PC-9 (cell line): ENCODE measurements around the gene HOXC13. TPM values are rescaled to one million over a fixed set of nuclear protein-coding genes. Genes with fewer than 3 reads are reported as not detected.
A peak's percentile ranks its signal among the peaks of the same experiment; 100 is the strongest.

Experiments
- BruUV-seq: library from RNA; stranded (reverse); fragments of 400-500 nt; replicated peaks from 2 replicates; lab custom pipeline; 2021; lab: Mats Ljungman, UMichigan
- CTCF ChIA-PET: fragments of 300-600 bp; sonication (Branson Sonifier 250); formaldehyde crosslinking; loops from one replicate; lab custom pipeline; 2022; ENCODE audit warnings: antibody characterized with exemption; lab: Charles Lee
- POLR2A ChIA-PET: fragments of 300-600 bp; sonication (Branson Sonifier 250); formaldehyde crosslinking; loops from one replicate; lab custom pipeline; 2022; ENCODE audit warnings: antibody characterized with exemption; ENCODE audit not compliant: unreplicated experiment; lab: Charles Lee
- DNase-seq, 2 experiments: peaks; one replicate each; pipeline versions ENCODE4 v3.0.0 to v3.0.0-alpha.2; 2015 to 2022; ENCODE audit warnings: mixed read lengths in 1 of 2
- H2AFZ ChIP-seq: fragments of 200-600 bp; sonication (generic); 2 replicates; pipeline ENCODE4 v1.8.1; 2017; ENCODE audit warnings: antibody characterized with exemption
- H3F3A ChIP-seq: fragments of 200-600 bp; sonication (generic); 2 replicates; pipeline ENCODE4 v1.8.1; 2017; ENCODE audit warnings: antibody characterized with exemption, mild to moderate bottlenecking, low read depth; ENCODE audit not compliant: insufficient read depth
- H3K27ac ChIP-seq: fragments of 200-600 bp; sonication (generic); 2 replicates; pipeline ENCODE4 v1.6.1; 2016; ENCODE audit warnings: mixed run types
- H3K27me3 ChIP-seq: fragments of 200-600 bp; sonication (generic); 2 replicates; pipeline ENCODE4 v1.6.1; 2016; ENCODE audit warnings: low read depth, mixed run types; ENCODE audit not compliant: insufficient read depth
- H3K36me3 ChIP-seq: fragments of 200-600 bp; sonication (generic); 2 replicates; pipeline ENCODE4 v1.6.1; 2016; ENCODE audit warnings: low read depth, mixed run types
- H3K4me1 ChIP-seq: fragments of 200-600 bp; sonication (generic); replicated peaks from 2 replicates; pipeline ENCODE4 v1.6.1; 2016; ENCODE audit warnings: mixed run types; ENCODE audit not compliant: insufficient read depth
- H3K4me2 ChIP-seq: fragments of 200-600 bp; sonication (generic); 2 replicates; pipeline ENCODE4 v1.6.1; 2017; ENCODE audit warnings: mixed run types
- H3K4me3 ChIP-seq: fragments of 200-600 bp; sonication (generic); 2 replicates; pipeline ENCODE4 v1.6.1; 2016; ENCODE audit warnings: mixed run types
- H3K79me2 ChIP-seq: fragments of 200-600 bp; sonication (generic); 2 replicates; pipeline ENCODE4 v1.6.1; 2017; ENCODE audit warnings: low read depth, mixed run types
- H3K9me2 ChIP-seq: fragments of 200-600 bp; sonication (generic); 2 replicates; pipeline ENCODE4 v1.8.1; 2017; ENCODE audit warnings: mild to moderate bottlenecking; ENCODE audit not compliant: insufficient read depth
- H3K9me3 ChIP-seq: fragments of 200-600 bp; sonication (generic); 2 replicates; pipeline ENCODE4 v1.8.1; 2016; ENCODE audit warnings: low read depth; ENCODE audit not compliant: insufficient read depth
- H4K20me1 ChIP-seq: fragments of 200-600 bp; sonication (generic); 2 replicates; pipeline ENCODE4 v1.8.1; 2017; ENCODE audit not compliant: insufficient read depth
- EZH2 ChIP-seq: fragments of 200-600 bp; sonication (generic); IDR thresholded peaks from 2 replicates; pipeline ENCODE4 v1.8.0; 2017; ENCODE audit warnings: antibody characterized with exemption, low read depth
- intact Hi-C: fragments of 100-400 bp; cut with micrococcal nuclease; formaldehyde crosslinking; loops from one replicate; pipeline ENCODE4 v1.10.0; 2022; ENCODE audit not compliant: unreplicated experiment
- total RNA-seq: library from RNA; stranded (reverse); gene quantifications from 2 replicates; pipeline ENCODE4 v1.2.3, GENCODE V29; 2021
- TF ChIP-seq, protein P1 (sequence below): fragments of 200-600 bp; sonication (generic); conservative IDR thresholded peaks from 2 replicates; pipeline ENCODE4 v1.6.1; 2017; ENCODE audit warnings: mixed run types, antibody characterized with exemption, mild to moderate bottlenecking, moderate library complexity

The HOXC13 gene
- total RNA-seq, 1 experiment from 2014 or later, result 1.8 TPM

DNA sequence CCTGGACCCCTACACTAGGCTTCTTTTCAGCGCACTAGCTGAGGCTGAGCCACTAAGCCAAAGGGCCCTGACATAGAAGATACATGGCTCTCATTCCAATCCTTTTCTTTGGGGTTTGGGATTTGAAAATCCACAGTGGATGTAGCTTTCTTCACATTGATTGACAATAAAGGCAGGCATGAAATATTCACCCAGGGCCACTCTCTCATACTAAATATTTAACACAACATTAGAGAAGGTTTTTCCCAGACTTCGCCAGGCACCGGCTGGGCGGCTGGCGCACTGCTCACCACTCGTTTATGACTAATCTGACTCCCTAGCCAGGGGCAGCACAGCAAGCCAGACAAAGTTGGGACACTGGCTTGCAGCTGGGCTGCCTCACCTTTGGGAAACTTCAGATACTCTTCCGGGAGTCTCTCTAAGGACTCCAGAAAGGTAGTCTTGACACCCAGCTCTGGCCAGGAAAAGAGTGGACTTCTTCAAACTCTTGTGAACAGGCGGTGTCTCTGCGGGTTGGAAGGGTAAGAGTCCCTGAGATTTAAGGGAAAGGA is 33.6 kb downstream of the HOXC13 start:
- no peaks in the 10 kb centered on the region for H4K20me1 ChIP-seq
- H3K4me1 ChIP-seq, result peaks cover 7% of the 10 kb centered on the region
- H3K27ac ChIP-seq, result no peak overlapping the region
- ChIA-PET POLR2A (interaction anchor here (0.6 kb wide), 1 partner anchor 72 kb away, joined by 7 read pairs; no protein-coding TSS in a partner anchor), CTCF (interaction anchor here (0.6 kb wide), 1 partner anchor 24 kb away, joined by 16 read pairs; no protein-coding TSS in a partner anchor)
- H3K9me2 ChIP-seq, result no peaks in the 10 kb centered on the region
- H3K79me2 ChIP-seq, result no peaks in the 10 kb centered on the region
- H2AFZ ChIP-seq, result no peak overlapping the region
- intact Hi-C loops, result no loop called here
- BruUV-seq, result no TSS peak
- H3K4me2 ChIP-seq, result peak overlapping the region; percentile 69
- no peak for TF ChIP-seq EZH2
- TF ChIP-seq, protein P1, sequence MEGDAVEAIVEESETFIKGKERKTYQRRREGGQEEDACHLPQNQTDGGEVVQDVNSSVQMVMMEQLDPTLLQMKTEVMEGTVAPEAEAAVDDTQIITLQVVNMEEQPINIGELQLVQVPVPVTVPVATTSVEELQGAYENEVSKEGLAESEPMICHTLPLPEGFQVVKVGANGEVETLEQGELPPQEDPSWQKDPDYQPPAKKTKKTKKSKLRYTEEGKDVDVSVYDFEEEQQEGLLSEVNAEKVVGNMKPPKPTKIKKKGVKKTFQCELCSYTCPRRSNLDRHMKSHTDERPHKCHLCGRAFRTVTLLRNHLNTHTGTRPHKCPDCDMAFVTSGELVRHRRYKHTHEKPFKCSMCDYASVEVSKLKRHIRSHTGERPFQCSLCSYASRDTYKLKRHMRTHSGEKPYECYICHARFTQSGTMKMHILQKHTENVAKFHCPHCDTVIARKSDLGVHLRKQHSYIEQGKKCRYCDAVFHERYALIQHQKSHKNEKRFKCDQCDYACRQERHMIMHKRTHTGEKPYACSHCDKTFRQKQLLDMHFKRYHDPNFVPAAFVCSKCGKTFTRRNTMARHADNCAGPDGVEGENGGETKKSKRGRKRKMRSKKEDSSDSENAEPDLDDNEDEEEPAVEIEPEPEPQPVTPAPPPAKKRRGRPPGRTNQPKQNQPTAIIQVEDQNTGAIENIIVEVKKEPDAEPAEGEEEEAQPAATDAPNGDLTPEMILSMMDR, result no peak
- H3K9me3 ChIP-seq, result no peaks in the 10 kb centered on the region
- peak; percentile 41 to 47 for DNase-seq
- H3K4me3 ChIP-seq, result no peak overlapping the region
- H3K27me3 ChIP-seq, result no peaks in the 10 kb centered on the region
- no peaks in the 10 kb centered on the region for H3K36me3 ChIP-seq
- H3F3A ChIP-seq, result peaks cover under 1% of the 10 kb centered on the region; the same call in 1 of the 2 replicates

DNA sequence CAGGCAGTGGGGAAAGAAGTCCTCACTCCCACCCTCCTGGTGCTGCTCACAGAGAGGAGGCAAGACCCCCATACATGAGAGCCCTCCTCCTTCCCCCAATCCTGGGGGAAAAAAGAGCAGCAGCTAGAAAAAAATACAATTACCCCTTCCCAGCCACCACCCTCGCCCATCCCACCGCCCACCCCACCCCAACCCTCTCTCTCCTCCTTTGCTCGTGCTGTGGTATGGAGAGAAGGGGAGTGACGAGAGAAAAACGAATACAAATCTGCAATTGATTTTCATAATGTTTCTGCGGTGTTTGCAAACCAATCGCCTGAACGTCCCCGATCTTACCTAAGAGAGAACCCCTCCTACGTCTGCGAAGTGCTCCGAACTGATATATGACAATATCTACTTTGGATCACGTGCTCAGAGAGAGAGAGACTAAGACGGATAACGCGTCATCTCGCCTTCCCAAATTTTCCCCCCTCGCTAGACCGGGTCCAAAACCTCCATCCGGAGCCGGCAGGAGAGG is 34.1 kb downstream of the HOXC13 start, which contains the start of gene HOXC11:
HOXC11 (plus strand) TSS at position 405 of the 514 bp plus-strand sequence. CDS start 116 bp downstream, outside the sequence.
- Histone ChIP-seq H3K79me2 (no peaks in the 10 kb centered on the region), H3K9me3 (no peaks in the 10 kb centered on the region), H3F3A (peaks cover 5% of the 10 kb centered on the region; the same call in 1 of the 2 replicates), H3K27me3 (no peaks in the 10 kb centered on the region), H3K27ac (no peak within 1 kb of the TSS), H3K4me1 (0 out of 2 replicates have a peak, but pooled peaks cover 1% of the 10 kb centered on the region), H3K4me2 (peak within 1 kb of the TSS; percentile 69), H4K20me1 (no peaks in the 10 kb centered on the region), H3K4me3 (peak within 1 kb of the TSS; percentile 72), H2AFZ (peak within 1 kb of the TSS; percentile 91), H3K9me2 (no peaks in the 10 kb centered on the region), H3K36me3 (no peaks in the 10 kb centered on the region)
- ChIA-PET POLR2A (no interaction called here), CTCF (interaction anchor here (0.6 kb wide), 1 partner anchor 22 kb away, joined by 3 read pairs; no protein-coding TSS in a partner anchor)
- no TSS peak for BruUV-seq
- DNase-seq, result no peak
- TF ChIP-seq, protein P1, result no peak
- TF ChIP-seq EZH2, result no peak
- intact Hi-C loops, result no loop called here

DNA sequence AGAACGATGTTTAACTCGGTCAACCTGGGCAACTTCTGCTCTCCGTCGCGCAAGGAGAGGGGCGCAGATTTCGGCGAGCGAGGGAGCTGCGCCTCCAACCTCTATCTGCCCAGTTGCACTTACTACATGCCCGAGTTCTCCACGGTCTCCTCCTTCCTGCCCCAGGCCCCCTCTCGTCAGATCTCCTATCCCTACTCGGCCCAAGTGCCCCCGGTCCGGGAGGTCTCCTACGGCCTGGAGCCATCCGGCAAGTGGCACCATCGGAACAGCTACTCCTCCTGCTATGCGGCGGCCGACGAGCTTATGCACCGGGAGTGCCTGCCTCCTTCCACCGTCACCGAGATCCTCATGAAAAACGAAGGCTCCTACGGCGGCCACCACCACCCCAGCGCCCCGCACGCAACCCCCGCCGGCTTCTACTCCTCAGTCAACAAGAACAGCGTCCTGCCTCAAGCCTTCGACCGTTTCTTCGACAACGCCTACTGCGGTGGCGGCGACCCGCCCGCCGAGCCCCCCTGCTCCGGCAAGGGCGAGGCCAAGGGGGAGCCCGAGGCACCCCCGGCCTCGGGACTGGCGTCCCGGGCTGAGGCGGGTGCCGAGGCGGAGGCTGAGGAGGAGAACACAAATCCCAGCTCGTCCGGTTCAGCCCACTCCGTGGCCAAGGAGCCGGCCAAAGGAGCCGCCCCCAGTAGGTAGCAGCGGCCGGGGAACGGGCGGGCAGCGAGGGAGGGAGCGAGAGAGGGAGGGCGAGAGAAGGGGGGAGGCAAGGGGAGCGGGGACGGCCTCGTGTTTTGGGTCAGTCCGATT is 34.8 kb downstream of the HOXC13 start:
- ChIA-PET POLR2A (interaction anchor here (0.6 to 0.7 kb wide), 3 partner anchors 22 to 175 kb away, joined by 3 to 9 read pairs (median 8); no protein-coding TSS in a partner anchor), CTCF (interaction anchor here (0.6 kb wide), 1 partner anchor 22 kb away, joined by 3 read pairs; no protein-coding TSS in a partner anchor)
- Histone ChIP-seq H3K27me3 (no peaks in the 10 kb centered on the region), H3K36me3 (no peaks in the 10 kb centered on the region), H3K4me3 (peak overlapping the region; percentile 72), H3K4me2 (peak overlapping the region; percentile 69), H3K9me3 (no peaks in the 10 kb centered on the region), H3K27ac (no peak overlapping the region), H3K79me2 (no peaks in the 10 kb centered on the region), H2AFZ (peak overlapping the region; percentile 91), H3K9me2 (no peaks in the 10 kb centered on the region), H3K4me1 (no peaks in the 10 kb centered on the region), H3F3A (peaks cover 5% of the 10 kb centered on the region; the same call in 1 of the 2 replicates), H4K20me1 (no peaks in the 10 kb centered on the region)
- DNase-seq, result peak in 1 of 2 experiments; percentile 39
- intact Hi-C loops, result no loop called here
- TF ChIP-seq, protein P1, result no peak
- TF ChIP-seq EZH2, result no peak
- BruUV-seq, result TSS peak; percentile 55
